GM19324 (cell line): ENCODE data around the gene PLPP4.

ENCODE experiments used
- ATAC-seq: cut with Tn5 transposase; IDR thresholded peaks from one replicate; pipeline ENCODE4 v1.9.1; 2021; ENCODE audit warnings: mild to moderate bottlenecking, moderate library complexity; ENCODE audit not compliant: unreplicated experiment, low FRiP score

PLPP4 gene

GRCh38 chr10:120456626-120457430 is at the start of gene PLPP4:
TSS of gene PLPP4 (plus strand) at chr10:120457227. CDS start at chr10:120457306, 79 bp downstream.
- no peak for ATAC-seq

- ATAC-seq: no peak
These were observed 47.2 kb upstream of the PLPP4 start for GRCh38 chr10:120409816-120410215.

- no peak for ATAC-seq
These were observed 42.1 kb upstream of the PLPP4 start for GRCh38 chr10:120414946-120415345.

GRCh38 chr10:120415709-120416330 is 41.2 kb upstream of the PLPP4 start:
- no peak for ATAC-seq

GRCh38 chr10:120420421-120420820 is 36.6 kb upstream of the PLPP4 start:
- no peak for ATAC-seq

GRCh38 chr10:120421250-120421649 is 35.8 kb upstream of the PLPP4 start:
- no peak for ATAC-seq

- ATAC-seq: no peak
These were observed 34.6 kb upstream of the PLPP4 start for GRCh38 chr10:120422457-120422856.

- ATAC-seq: no peak
These were observed 33.4 kb upstream of the PLPP4 start for GRCh38 chr10:120423431-120424197.

- no peak for ATAC-seq
These were observed 32.9 kb upstream of the PLPP4 start for GRCh38 chr10:120424198-120424464.

GRCh38 chr10:120426306-120426705 is 30.7 kb upstream of the PLPP4 start:
- no peak for ATAC-seq

GRCh38 chr10:120428754-120429153 is 28.3 kb upstream of the PLPP4 start:
- no peak for ATAC-seq

- no peak for ATAC-seq
These were observed 27.6 kb upstream of the PLPP4 start for GRCh38 chr10:120429395-120429794.

- ATAC-seq: no peak
These were observed 25.8 kb upstream of the PLPP4 start for GRCh38 chr10:120431251-120431651.

GRCh38 chr10:120432209-120432608 is 24.8 kb upstream of the PLPP4 start:
- ATAC-seq: no peak

GRCh38 chr10:120433141-120433540 is 23.9 kb upstream of the PLPP4 start:
- no peak for ATAC-seq

GRCh38 chr10:120436439-120437112 is 20.5 kb upstream of the PLPP4 start:
- no peak for ATAC-seq

- no peak for ATAC-seq
These were observed 19.5 kb upstream of the PLPP4 start for GRCh38 chr10:120437541-120437940.

- no peak for ATAC-seq
These were observed 5.1 kb upstream of the PLPP4 start for GRCh38 chr10:120451968-120452367.

GRCh38 chr10:120453319-120453718 is 3.7 kb upstream of the PLPP4 start:
- ATAC-seq: no peak

GRCh38 chr10:120453886-120454285 is 3.1 kb upstream of the PLPP4 start:
- no peak for ATAC-seq

- ATAC-seq: no peak
These were observed 2.0 kb upstream of the PLPP4 start for GRCh38 chr10:120455004-120455403.
